Left cardiac atrium (tissue), 4 donors: Measurements from ENCODE around the gene WDR76. TPM values are rescaled to one million over a fixed set of nuclear protein-coding genes. Genes with fewer than 3 reads are reported as not detected.

Source experiments
- ATAC-seq, 2 donors: fragments of 200-7000 bp; cut with Tn5 transposase; one replicate each; pipeline ENCODE4 v1.9.1; 2020; ENCODE audit warnings: mild to moderate bottlenecking in 2 of 2, moderate library complexity in 2 of 2
- DNase-seq: peaks from one replicate; pipeline ENCODE4 v3.0.0-alpha.2; 2020
- intact Hi-C, 2 donors: fragments of 100-400 bp; cut with DNase I; formaldehyde crosslinking; loops; one replicate each; pipeline versions ENCODE4 v1.14.1 to v1.15.1; 2022 to 2023
- microRNA-seq, 2 donors: library from miRNA; unstranded; fragments of <30 nt; microRNA quantifications; one replicate each; pipeline ENCODE4 v1.2.0, GENCODE V29; 2020
- total RNA-seq, 2 donors: library from RNA; stranded (reverse); fragmentation: NEBNext Ultra II Directional; extraction: Animal tissue kit (Norgen Biotek cat#: 25700); gene quantifications; one replicate each; pipeline ENCODE4 v1.2.1, GENCODE V29; 2021
- donor health status: DM: no; HTN: yes; CAD: no.
- donor health status: DM: no; HTN: yes; CAD: no; lungs with severe emphysema.
- donor health status: DM: yes; HTN: yes; CAD: no.
- donor health status: Dilated cardiomyopathy.

Gene WDR76
- total RNA-seq, 2 donors from 2014 or later, result 1.5 to 4.3 TPM

DNA sequence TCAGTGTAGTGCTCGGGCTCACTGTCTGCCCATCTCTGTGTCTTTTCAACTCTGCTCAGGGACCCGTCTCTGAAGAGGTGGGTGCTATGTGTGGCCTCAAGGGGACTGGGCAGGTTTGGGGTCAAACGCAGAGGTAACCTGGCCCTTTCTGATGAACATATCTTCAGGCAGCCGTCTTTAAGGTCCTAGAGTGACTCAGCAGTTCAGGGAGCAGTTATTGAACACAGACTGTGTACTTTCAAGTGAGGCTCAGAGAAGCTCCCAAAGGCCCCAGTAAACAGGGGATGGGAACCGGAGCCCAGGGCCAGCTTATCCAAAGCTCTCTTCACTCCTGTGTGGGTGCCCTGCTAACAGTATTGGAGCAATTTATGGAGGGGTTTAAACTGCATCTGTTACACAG is 73.1 kb downstream of the WDR76 start:
- ATAC-seq (no peak), DNase-seq (no peak)
- intact Hi-C loops, result loop anchor here (5.0 to 10.0 kb wide), 3 partner anchors 167 to 317 kb away; no protein-coding TSS in a partner anchor

GRCh38 chr15:43900996-43901395 is 74.2 kb downstream of the WDR76 start:
- intact Hi-C loops, result loop anchor here (5.0 to 10.0 kb wide), 3 partner anchors 166 to 316 kb away; no protein-coding TSS in a partner anchor
- ATAC-seq (no peak), DNase-seq (no peak)

DNA sequence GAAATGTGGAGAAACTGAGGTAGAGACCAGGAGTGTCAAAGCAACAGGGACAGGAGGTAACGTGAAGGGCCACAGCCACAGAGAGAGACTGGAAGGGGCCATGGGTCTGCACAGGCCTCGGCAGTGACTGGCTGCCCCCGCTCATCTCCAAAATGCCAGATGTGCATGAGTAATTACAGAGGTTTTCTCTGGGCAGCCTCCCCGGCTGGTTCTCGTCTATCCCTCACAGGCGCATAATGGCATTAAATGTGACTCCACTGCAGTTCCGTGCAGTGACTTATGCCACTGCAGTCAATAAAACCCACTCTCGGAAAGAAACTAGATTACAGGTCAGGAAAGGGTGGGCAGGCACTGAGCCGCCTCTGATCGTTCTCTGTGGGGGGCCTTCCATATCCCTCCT is 74.7 kb downstream of the WDR76 start:
- no peak for ATAC-seq
- DNase-seq, result no peak
- intact Hi-C loops, result loop anchor here (5.0 to 10.0 kb wide), 3 partner anchors 166 to 316 kb away; no protein-coding TSS in a partner anchor

DNA sequence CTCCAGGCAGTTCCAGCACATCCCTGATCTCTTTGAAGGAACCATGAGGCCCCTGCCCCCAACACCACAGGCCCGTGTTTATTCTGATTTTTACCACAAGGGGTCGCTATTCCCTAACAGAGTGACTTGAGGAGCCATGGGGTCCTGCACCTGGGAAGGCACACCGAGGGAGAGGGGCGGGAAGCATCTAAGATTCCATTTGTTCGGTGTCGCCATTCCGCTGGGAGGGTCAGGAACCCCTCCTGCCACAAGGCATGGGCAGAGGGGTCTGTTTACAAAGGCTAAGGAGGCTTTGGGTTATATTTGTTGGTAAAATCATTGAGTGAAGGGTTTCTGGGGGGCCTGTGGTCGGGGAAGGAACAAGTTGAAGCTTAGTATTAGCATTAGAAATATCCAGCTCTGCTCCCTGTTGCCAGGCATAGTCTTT is 77.1 kb downstream of the WDR76 start:
- ATAC-seq (peak; percentile 76 to 84), DNase-seq (no peak)
- intact Hi-C loops, result loop anchor here (5.0 to 10.0 kb wide), 3 partner anchors 163 to 313 kb away; no protein-coding TSS in a partner anchor

DNA sequence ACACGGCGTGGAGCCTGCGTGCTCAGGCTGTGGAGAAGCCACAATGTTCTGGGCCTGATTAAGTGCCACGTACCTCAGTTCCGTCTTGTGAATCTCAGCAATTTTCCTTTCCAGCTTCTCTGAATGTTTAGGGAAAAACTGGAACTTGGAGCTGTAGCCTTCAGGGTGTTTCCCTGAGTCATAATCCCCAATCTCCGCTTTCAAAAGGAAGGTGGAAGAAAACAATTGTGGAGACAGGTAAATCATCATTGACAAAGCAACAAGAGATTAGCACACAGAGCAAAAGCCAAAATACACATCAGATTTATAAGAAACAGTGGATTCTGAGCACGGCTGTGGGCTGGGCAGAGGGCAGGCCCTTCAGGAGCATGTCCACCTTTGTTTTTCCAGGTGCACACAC is 79.0 kb downstream of the WDR76 start:
- no peak for DNase-seq
- intact Hi-C loops, result loop anchor here in 1 of 2 donors (5.0 to 10.0 kb wide), 2 partner anchors 162 to 309 kb away; no protein-coding TSS in a partner anchor
- no peak for ATAC-seq

DNA sequence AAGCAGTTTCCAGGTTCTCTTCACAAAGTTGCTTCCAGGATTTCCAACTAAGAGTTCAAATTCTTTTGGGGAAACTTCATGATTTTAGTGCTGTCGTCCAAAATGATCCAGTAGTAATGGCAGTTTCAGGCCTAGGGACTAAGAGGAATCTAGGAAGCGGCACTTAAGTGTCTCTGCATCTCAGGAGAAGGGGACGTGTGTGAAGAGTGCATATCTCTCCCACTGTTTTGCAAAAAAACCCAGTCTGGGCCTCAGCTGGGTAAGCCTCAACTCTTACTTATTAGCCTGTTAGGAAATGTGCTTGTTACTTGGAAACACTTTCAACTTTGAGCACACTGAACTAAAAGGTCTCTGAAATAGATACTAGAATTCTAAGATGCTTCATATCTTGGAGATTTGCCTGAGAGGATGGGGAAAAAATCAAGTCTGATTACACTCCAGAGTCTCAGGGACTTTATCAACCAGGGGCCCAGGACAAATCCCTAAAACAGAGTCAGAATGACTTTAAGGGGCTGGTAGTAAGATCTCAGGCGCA is 81.8 kb downstream of the WDR76 start:
- DNase-seq (no peak), ATAC-seq (no peak)
- intact Hi-C loops, result loop anchor here in 1 of 2 donors (5.0 to 10.0 kb wide), 2 partner anchors 159 to 306 kb away; no protein-coding TSS in a partner anchor

GRCh38 chr15:43911235-43911781 is 84.5 kb downstream of the WDR76 start:
- intact Hi-C loops, result no loop called here
- DNase-seq (peak; percentile 46), ATAC-seq (peak in 1 of 2 donors; percentile 36)

DNA sequence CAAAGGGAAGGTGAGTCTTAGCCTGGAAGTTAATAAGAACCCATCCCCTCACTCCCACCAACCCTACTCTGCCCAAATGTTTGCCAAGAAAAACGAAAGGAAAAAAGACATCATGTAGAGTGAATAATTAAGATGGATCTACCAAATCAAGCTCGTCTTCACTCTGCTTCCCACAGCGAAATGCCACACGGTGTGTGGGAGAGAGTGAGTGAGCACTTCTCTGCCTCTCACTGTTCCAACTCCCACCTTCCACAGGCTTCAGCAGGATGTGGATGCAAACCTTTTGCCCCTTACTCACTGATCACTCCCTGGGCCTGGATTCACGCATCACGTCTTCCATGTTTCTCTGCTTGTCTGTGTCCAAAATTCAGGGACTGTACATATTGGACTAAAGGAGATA is 85.4 kb downstream of the WDR76 start:
- intact Hi-C loops, result no loop called here
- DNase-seq (no peak), ATAC-seq (no peak)

DNA sequence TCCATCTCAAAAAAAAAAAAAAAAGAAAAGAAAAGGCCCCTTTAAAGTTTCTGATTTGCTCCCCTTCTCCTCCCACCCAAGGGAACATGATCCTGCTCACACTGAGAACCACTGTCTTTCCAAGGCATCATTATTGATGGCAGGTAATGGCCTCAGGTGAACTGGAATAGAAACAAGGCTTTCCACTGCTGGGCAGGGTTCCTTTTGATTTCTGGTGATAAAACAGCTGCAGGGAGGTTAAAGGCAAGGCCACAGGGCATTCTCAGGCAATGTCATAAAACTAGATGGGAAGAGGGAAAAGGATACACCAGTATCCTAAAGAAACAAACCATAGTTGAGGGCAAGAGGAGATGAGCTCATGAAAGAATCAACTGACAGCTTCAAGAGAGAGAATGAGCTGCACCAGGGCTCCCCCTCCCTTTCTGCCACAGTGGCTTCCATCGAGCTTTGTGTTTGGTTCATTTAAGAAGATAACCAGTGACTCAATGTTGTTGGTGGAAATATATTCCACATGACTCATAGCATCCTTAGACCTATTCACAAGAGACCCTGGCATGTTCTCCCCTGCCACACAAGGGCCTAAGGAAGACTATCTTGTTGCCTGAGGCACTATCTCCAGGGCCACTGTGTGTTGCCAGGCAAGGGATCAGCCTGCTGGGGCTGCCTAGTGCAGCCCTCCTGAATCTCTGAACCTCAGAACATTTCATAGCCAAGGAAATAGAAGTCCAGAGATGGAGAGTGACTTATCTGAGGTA is 86.4 kb downstream of the WDR76 start:
- DNase-seq (peak; percentile 72), ATAC-seq (peak; percentile 62 to 94)
- intact Hi-C loops, result no loop called here

- ATAC-seq (no peak), DNase-seq (no peak)
- intact Hi-C loops, result no loop called here
Measured at GRCh38 chr15:43913941-43914340, 87.1 kb downstream of the WDR76 start.

- ATAC-seq (no peak), DNase-seq (no peak)
- intact Hi-C loops, result no loop called here
Measured at GRCh38 chr15:43915631-43916325, 89.0 kb downstream of the WDR76 start.

DNA sequence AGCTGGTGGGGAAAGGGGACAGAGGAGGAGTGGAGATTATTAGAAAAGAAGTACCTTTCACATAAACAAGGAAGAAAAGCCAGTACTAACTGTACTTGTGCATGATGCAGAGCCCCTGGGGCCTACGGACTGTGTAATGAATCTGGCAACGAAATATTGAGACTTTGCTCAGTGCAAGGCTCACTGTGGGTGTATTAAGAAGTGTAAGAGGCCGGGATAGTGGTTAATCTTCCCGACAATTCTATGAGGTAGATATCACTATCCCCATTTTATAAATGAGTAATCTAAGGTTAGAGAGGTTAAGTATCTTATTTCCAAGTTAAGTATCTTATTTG is 89.5 kb downstream of the WDR76 start:
- DNase-seq, result no peak
- intact Hi-C loops, result no loop called here
- ATAC-seq, result no peak

Small RNAs within 50 kb of the gene (microRNA-seq; reads per million reads assigned to microRNA genes)
- gene MIR1282, result 0 to 0.20 reads per million in 2 donors

Other genes with a start within 250 kb of the WDR76 start
- 10 to 100 TPM; 19.4 to 22.3 TPM for gene PPIP5K1, start 236.8 kb upstream of the WDR76 start, total RNA-seq
- gene CKMT1B, start 233.0 kb upstream of the WDR76 start, total RNA-seq, result 1 to 10 TPM; 3.7 to 5.5 TPM
- under 1 TPM; 0.12 to 0.18 TPM for gene STRC, start 208.2 kb upstream of the WDR76 start, total RNA-seq
- 1 to 10 TPM; 1.1 to 2.1 TPM for gene CATSPER2, start 178.2 kb upstream of the WDR76 start, total RNA-seq
- 1 to 10 TPM; 1.7 to 3.8 TPM for gene CKMT1A, start 133.1 kb upstream of the WDR76 start, total RNA-seq
- 100 to 1,000 TPM; 260 to 267 TPM for gene PDIA3, start 80.6 kb upstream of the WDR76 start, total RNA-seq
- 1 to 10 TPM in 1 of 2 donors, under 1 TPM in 1; 0.47 to 1.6 TPM for gene ELL3, start 50.0 kb upstream of the WDR76 start, total RNA-seq
- 100 to 1,000 TPM; 868 to 923 TPM for gene SERF2, start 34.7 kb upstream of the WDR76 start, total RNA-seq
- under 1 TPM; 0.18 to 0.24 TPM for gene SERINC4, start 26.8 kb upstream of the WDR76 start, total RNA-seq
- gene HYPK, start 26.4 kb upstream of the WDR76 start, total RNA-seq, result 10 to 100 TPM in 1 of 2 donors, 1 to 10 TPM in 1; 9.6 to 11.2 TPM
- 10 to 100 TPM; 16.9 to 17.8 TPM for gene MFAP1, start 2.3 kb upstream of the WDR76 start, total RNA-seq